Right atrium auricular region (tissue), 2 donors: ENCODE results near the gene OTUD1. TPM values are rescaled to one million over a fixed set of nuclear protein-coding genes. Genes with fewer than 3 reads are reported as not detected.

Experiments
- DNase-seq: peaks from one replicate; pipeline ENCODE4 v3.0.0-alpha.2; 2019; ENCODE audit warnings: low spot score
- H3K27ac ChIP-seq, 2 donors: fragments of 200-600 bp; sonication (generic); 1 replicate in 1 of 2; 2 replicates in 1 of 2; pipeline ENCODE4 v1.5.1; 2016 to 2019
- H3K27me3 ChIP-seq, 2 donors: fragments of 200-600 bp; sonication (generic); one replicate each; pipeline versions ENCODE4 v1.5.1 to v1.6.0; 2017 to 2019
- H3K36me3 ChIP-seq: fragments of 200-600 bp; sonication (generic); one replicate; pipeline ENCODE4 v1.5.1; 2016
- H3K4me1 ChIP-seq, 2 donors: fragments of 200-600 bp; sonication (generic); one replicate each; pipeline versions ENCODE4 v1.5.1 to v1.6.0; 2017 to 2019
- H3K4me3 ChIP-seq, 2 donors: fragments of 200-600 bp; sonication (generic); 1 replicate in 1 of 2; 2 replicates in 1 of 2; pipeline ENCODE4 v1.5.1; 2017 to 2019; ENCODE audit warnings: mild to moderate bottlenecking in 1 of 2, moderate library complexity in 1 of 2
- H3K9me3 ChIP-seq, 2 donors: fragments of 200-600 bp; sonication (generic); one replicate each; pipeline ENCODE4 v1.5.1; 2019
- microRNA counts, 2 donors: library from miRNA; unstranded; fragments of <30 nt; microRNA quantifications; one replicate each; lab custom pipeline; 2016 to 2017
- microRNA-seq, 2 donors: library from miRNA; unstranded; fragments of <30 nt; microRNA quantifications; one replicate each; pipeline ENCODE4, GENCODE V29; 2016 to 2017; ENCODE audit warnings: borderline number of aligned reads in 2 of 2, borderline replicate concordance in 1 of 2
- total RNA-seq, 2 donors: library from RNA; depleted of rRNA; stranded (reverse); fragments of >200 nt; gene quantifications; one replicate each; pipeline ENCODE4 v1.1.0, GENCODE V29; 2016
- TF ChIP-seq, protein P1 (sequence below), 2 donors: fragments of 200-600 bp; sonication (generic); IDR thresholded peaks; one replicate each; pipeline ENCODE4 v1.5.1; 2019; ENCODE audit warnings: antibody characterized with exemption in 2 of 2

OTUD1 gene
- total RNA-seq, 2 donors from 2014 or later, result 9.1 to 27.1 TPM

GRCh38 chr10:23490115-23490514 lies 51.2 kb downstream of the OTUD1 start:
- no peaks in the 10 kb centered on the region for H3K9me3 ChIP-seq
- H3K27me3 ChIP-seq, result no peaks in the 10 kb centered on the region
- no peak for DNase-seq
- no peak overlapping the region for H3K4me3 ChIP-seq
- TF ChIP-seq, protein P1, sequence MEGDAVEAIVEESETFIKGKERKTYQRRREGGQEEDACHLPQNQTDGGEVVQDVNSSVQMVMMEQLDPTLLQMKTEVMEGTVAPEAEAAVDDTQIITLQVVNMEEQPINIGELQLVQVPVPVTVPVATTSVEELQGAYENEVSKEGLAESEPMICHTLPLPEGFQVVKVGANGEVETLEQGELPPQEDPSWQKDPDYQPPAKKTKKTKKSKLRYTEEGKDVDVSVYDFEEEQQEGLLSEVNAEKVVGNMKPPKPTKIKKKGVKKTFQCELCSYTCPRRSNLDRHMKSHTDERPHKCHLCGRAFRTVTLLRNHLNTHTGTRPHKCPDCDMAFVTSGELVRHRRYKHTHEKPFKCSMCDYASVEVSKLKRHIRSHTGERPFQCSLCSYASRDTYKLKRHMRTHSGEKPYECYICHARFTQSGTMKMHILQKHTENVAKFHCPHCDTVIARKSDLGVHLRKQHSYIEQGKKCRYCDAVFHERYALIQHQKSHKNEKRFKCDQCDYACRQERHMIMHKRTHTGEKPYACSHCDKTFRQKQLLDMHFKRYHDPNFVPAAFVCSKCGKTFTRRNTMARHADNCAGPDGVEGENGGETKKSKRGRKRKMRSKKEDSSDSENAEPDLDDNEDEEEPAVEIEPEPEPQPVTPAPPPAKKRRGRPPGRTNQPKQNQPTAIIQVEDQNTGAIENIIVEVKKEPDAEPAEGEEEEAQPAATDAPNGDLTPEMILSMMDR (IDR thresholded peaks at IDR 0.05), result no peak
- H3K27ac ChIP-seq, result no peak overlapping the region
- no peaks in the 10 kb centered on the region for H3K36me3 ChIP-seq
- H3K4me1 ChIP-seq, result no peaks in the 10 kb centered on the region

MicroRNAs encoded within 50 kb of the gene (microRNA counts, 767-probe panel; counts per million panel counts)
- 0 to 31.0 counts per million in 2 donors for microRNA hsa-miR-1254 (lab: Ali Mortazavi, UCI)

Small RNA genes within 50 kb of the gene (microRNA-seq; reads per million reads assigned to microRNA genes)
- gene MIR1254-2, result 0 reads per million in 2 donors

Other genes starting within 250 kb of the OTUD1 start
- gene PTF1A, start 246.8 kb upstream of the OTUD1 start, total RNA-seq, result not detected
- gene C10orf67, start 94.3 kb upstream of the OTUD1 start, total RNA-seq, result under 1 TPM; 0.16 to 0.44 TPM